Measurements from ENCODE around the gene CMPK1.
"Not testable (repeated sequence)": the region's sequence is repeated elsewhere in the genome, so short reads cannot be mapped to it uniquely, and the experiment has no call there.

The CMPK1 gene

GRCh38 chr1:47338249-47339077 lies 4.9 kb downstream of the CMPK1 start:
- no peak for DNase-seq

- no peak for DNase-seq
Observed at GRCh38 chr1:47340227-47340626, 6.6 kb downstream of the CMPK1 start.

- not testable (repeated sequence) for DNase-seq
Observed at GRCh38 chr1:47346979-47347378, 13.4 kb downstream of the CMPK1 start.

- DNase-seq = no peak
Observed at GRCh38 chr1:47347735-47348134, 14.1 kb downstream of the CMPK1 start.

GRCh38 chr1:47348246-47348645 lies 14.7 kb downstream of the CMPK1 start:
- no peak for DNase-seq

- no peak for DNase-seq
Observed at GRCh38 chr1:47351305-47351704, 17.7 kb downstream of the CMPK1 start.

GRCh38 chr1:47361380-47361779 lies 27.8 kb downstream of the CMPK1 start:
- no peak for DNase-seq

GRCh38 chr1:47362828-47363227 lies 29.2 kb downstream of the CMPK1 start:
- no peak for DNase-seq

- DNase-seq = no peak
Observed at GRCh38 chr1:47367651-47368050, 34.1 kb downstream of the CMPK1 start.

GRCh38 chr1:47371016-47371517 lies 37.5 kb downstream of the CMPK1 start:
- no peak for DNase-seq

GRCh38 chr1:47374501-47374900 lies 40.9 kb downstream of the CMPK1 start:
- DNase-seq = no peak

GRCh38 chr1:47378147-47378546 lies 44.6 kb downstream of the CMPK1 start:
- DNase-seq = no peak

- no peak for DNase-seq
Observed at GRCh38 chr1:47380699-47381098, 47.1 kb downstream of the CMPK1 start.

- DNase-seq = no peak
Observed at GRCh38 chr1:47382399-47382983, 48.9 kb downstream of the CMPK1 start.

- no peak for DNase-seq
Observed at GRCh38 chr1:47384083-47384482, 50.5 kb downstream of the CMPK1 start.

- no peak for DNase-seq
Observed at GRCh38 chr1:47385020-47385419, 51.4 kb downstream of the CMPK1 start.

GRCh38 chr1:47386268-47386667 lies 52.7 kb downstream of the CMPK1 start:
- no peak for DNase-seq

- DNase-seq = no peak
Observed at GRCh38 chr1:47388030-47388890, 54.7 kb downstream of the CMPK1 start.

- peak; percentile 37 to 62 for DNase-seq
Observed at GRCh38 chr1:47388891-47389238, 55.3 kb downstream of the CMPK1 start.

GRCh38 chr1:47389731-47390130 lies 56.1 kb downstream of the CMPK1 start:
- DNase-seq = no peak

- no peak for DNase-seq
Observed at GRCh38 chr1:47390843-47391242, 57.3 kb downstream of the CMPK1 start.

GRCh38 chr1:47393141-47393540 lies 59.6 kb downstream of the CMPK1 start:
- no peak for DNase-seq

- DNase-seq = no peak
Observed at GRCh38 chr1:47395433-47395832, 61.8 kb downstream of the CMPK1 start.
